C4-2B (cell line): Measurements from ENCODE around the gene RTN4R.

ENCODE experiments used
- ZFX ChIP-seq: fragments of 450-650 bp; IDR thresholded peaks from 2 replicates; pipeline ENCODE4 v1.6.1; 2017
- TF ChIP-seq, protein P1 (sequence below): fragments of 450-650 bp; conservative IDR thresholded peaks from 2 replicates; pipeline ENCODE4 v1.5.1; 2017; ENCODE audit warnings: mild to moderate bottlenecking

- TF ChIP-seq, protein P1, sequence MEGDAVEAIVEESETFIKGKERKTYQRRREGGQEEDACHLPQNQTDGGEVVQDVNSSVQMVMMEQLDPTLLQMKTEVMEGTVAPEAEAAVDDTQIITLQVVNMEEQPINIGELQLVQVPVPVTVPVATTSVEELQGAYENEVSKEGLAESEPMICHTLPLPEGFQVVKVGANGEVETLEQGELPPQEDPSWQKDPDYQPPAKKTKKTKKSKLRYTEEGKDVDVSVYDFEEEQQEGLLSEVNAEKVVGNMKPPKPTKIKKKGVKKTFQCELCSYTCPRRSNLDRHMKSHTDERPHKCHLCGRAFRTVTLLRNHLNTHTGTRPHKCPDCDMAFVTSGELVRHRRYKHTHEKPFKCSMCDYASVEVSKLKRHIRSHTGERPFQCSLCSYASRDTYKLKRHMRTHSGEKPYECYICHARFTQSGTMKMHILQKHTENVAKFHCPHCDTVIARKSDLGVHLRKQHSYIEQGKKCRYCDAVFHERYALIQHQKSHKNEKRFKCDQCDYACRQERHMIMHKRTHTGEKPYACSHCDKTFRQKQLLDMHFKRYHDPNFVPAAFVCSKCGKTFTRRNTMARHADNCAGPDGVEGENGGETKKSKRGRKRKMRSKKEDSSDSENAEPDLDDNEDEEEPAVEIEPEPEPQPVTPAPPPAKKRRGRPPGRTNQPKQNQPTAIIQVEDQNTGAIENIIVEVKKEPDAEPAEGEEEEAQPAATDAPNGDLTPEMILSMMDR = no peak
- TF ChIP-seq ZFX = no peak
Measured at GRCh38 chr22:20272700-20273099, 4.6 kb upstream of the RTN4R start.
